AG09309 (cell line): ENCODE measurements around the gene MYEOV.

Experiments
- DNase-seq: peaks from one replicate; pipeline ENCODE4 v3.0.0-alpha.2; 2010; ENCODE audit warnings: low read depth
- H3K4me3 ChIP-seq: 2 replicates; pipeline ENCODE4 v1.5.1; 2011; ENCODE audit warnings: mild to moderate bottlenecking, low read depth, low read length, moderate library complexity; ENCODE audit not compliant: control insufficient read depth
- CTCF ChIP-seq: IDR thresholded peaks from 2 replicates; pipeline ENCODE4 v1.5.1; 2011; ENCODE audit warnings: mild to moderate bottlenecking, low read depth, low read length, inconsistent platforms; ENCODE audit not compliant: insufficient read depth, control insufficient read depth; ENCODE audit errors: missing control alignments

MYEOV gene

GRCh38 chr11:69269926-69270697, 23.8 kb upstream of the MYEOV start:
- DNase-seq, result no peak
- TF ChIP-seq CTCF, result no peak
- H3K4me3 ChIP-seq, result no peak overlapping the region

GRCh38 chr11:69270941-69271340, 23.0 kb upstream of the MYEOV start:
- no peak for DNase-seq

GRCh38 chr11:69272055-69272454, 21.9 kb upstream of the MYEOV start:
- no peak for TF ChIP-seq CTCF
- no peak overlapping the region for H3K4me3 ChIP-seq
- no peak for DNase-seq

More at GRCh38 chr11:69270941-69271340, 23.0 kb upstream of the MYEOV start:
- TF ChIP-seq CTCF, result no peak
- H3K4me3 ChIP-seq, result no peak overlapping the region

- no peak for TF ChIP-seq CTCF
- DNase-seq, result no peak
- H3K4me3 ChIP-seq, result no peak overlapping the region
Measured at GRCh38 chr11:69272831-69273485, 21.0 kb upstream of the MYEOV start.

GRCh38 chr11:69273571-69273970, 20.4 kb upstream of the MYEOV start:
- no peak for TF ChIP-seq CTCF
- H3K4me3 ChIP-seq, result no peak overlapping the region
- DNase-seq, result no peak

GRCh38 chr11:69274531-69275016, 19.4 kb upstream of the MYEOV start:
- no peak for TF ChIP-seq CTCF
- DNase-seq, result no peak

GRCh38 chr11:69275178-69275577, 18.8 kb upstream of the MYEOV start:
- no peak for DNase-seq
- no peak for TF ChIP-seq CTCF
- H3K4me3 ChIP-seq, result no peak overlapping the region

More at GRCh38 chr11:69274531-69275016, 19.4 kb upstream of the MYEOV start:
- H3K4me3 ChIP-seq, result no peak overlapping the region
